Activated CD4-positive, alpha-beta T cell treated with anti-CD3 and anti-CD28 coated beads, Interleukin-2, amount 10 ng/mL, durations not matched to agents 7 days and 5 days (primary cell): ENCODE data around the gene XYLB. TPM values are rescaled to one million over a fixed set of nuclear protein-coding genes. Genes with fewer than 3 reads are reported as not detected.
"Not testable (repeated sequence)": the region's sequence is repeated elsewhere in the genome, so short reads cannot be mapped to it uniquely, and the experiment has no call there.

Experiments used
- CTCF ChIA-PET: fragments of 350-600 bp; sonication (Branson Sonifier 250); formaldehyde crosslinking; loops from one replicate; lab custom pipeline; 2021; ENCODE audit warnings: antibody characterized with exemption; lab: Charles Lee
- POLR2A ChIA-PET: fragments of 350-600 bp; sonication (Branson Sonifier 250); formaldehyde crosslinking; loops from one replicate; lab custom pipeline; 2021; ENCODE audit warnings: antibody characterized with exemption; lab: Charles Lee
- DNase-seq: peaks from one replicate; pipeline ENCODE4 v3.0.0-alpha.2; 2020
- H3K27ac Mint-ChIP-seq: one replicate; pipeline ENCODE4 v1.8.0; 2021; ENCODE audit warnings: mild to moderate bottlenecking, moderate library complexity, mixed read lengths
- H3K27me3 Mint-ChIP-seq: one replicate; pipeline ENCODE4 v1.8.0; 2021; ENCODE audit warnings: mixed read lengths
- H3K36me3 Mint-ChIP-seq: one replicate; pipeline ENCODE4 v1.8.0; 2021; ENCODE audit warnings: low read depth, mixed read lengths
- H3K4me1 Mint-ChIP-seq: one replicate; pipeline ENCODE4 v1.8.0; 2021; ENCODE audit warnings: mixed read lengths
- H3K4me3 Mint-ChIP-seq: one replicate; pipeline ENCODE4 v1.8.0; 2021; ENCODE audit warnings: mild to moderate bottlenecking, moderate library complexity, mixed read lengths
- H3K9me3 Mint-ChIP-seq: one replicate; pipeline ENCODE4 v1.8.0; 2021; ENCODE audit warnings: mixed read lengths
- total RNA-seq, 2 experiments: library from RNA; stranded (reverse); gene quantifications; one replicate each; pipeline ENCODE4 v1.2.3, GENCODE V29; 2021

The XYLB gene
- 1 to 10 TPM; 6.9 to 7.0 TPM for total RNA-seq

GRCh38 chr3:38346587-38347410 lies at the start of gene XYLB:
TSS of gene XYLB (plus strand) at chr3:38346785. CDS start at chr3:38346869, 84 bp downstream.
- ChIA-PET POLR2A (no interaction called here), CTCF (interaction anchor here (0.6 to 3.0 kb wide), 35 partner anchors 8 to 372 kb away, joined by 3 to 28 read pairs (median 4); partner anchors contain the start of genes DLEC1 and EXOG)
- H3K36me3 Mint-ChIP-seq = peaks cover 4% of the 10 kb centered on the region
- H3K27ac Mint-ChIP-seq = peak within 1 kb of the TSS; percentile 83
- H3K4me3 Mint-ChIP-seq = peak within 1 kb of the TSS; percentile 77
- DNase-seq = peak; percentile 83
- no peaks in the 10 kb centered on the region for H3K9me3 Mint-ChIP-seq
- H3K27me3 Mint-ChIP-seq = peaks cover 10% of the 10 kb centered on the region
- peaks cover 10% of the 10 kb centered on the region for H3K4me1 Mint-ChIP-seq

- H3K4me1 Mint-ChIP-seq, H3K4me3 Mint-ChIP-seq, POLR2A ChIA-PET, H3K9me3 Mint-ChIP-seq, DNase-seq, H3K36me3 Mint-ChIP-seq, H3K27ac Mint-ChIP-seq: not testable (repeated sequence)
- H3K27me3 Mint-ChIP-seq = peaks cover 11% of the 10 kb centered on the region
- CTCF ChIA-PET = interaction anchor here (0.7 to 1.5 kb wide), 2 partner anchors 14 to 82 kb away, joined by 3 to 4 read pairs; no protein-coding TSS in a partner anchor
Observed at GRCh38 chr3:38297053-38297452, 49.5 kb upstream of the XYLB start.

GRCh38 chr3:38297537-38297936 lies 49.0 kb upstream of the XYLB start:
- Mint-ChIP-seq H3K4me3 (no peak overlapping the region), H3K9me3 (no peaks in the 10 kb centered on the region), H3K27ac (no peak overlapping the region), H3K27me3 (peaks cover 11% of the 10 kb centered on the region), H3K36me3 (no peaks in the 10 kb centered on the region), H3K4me1 (no peaks in the 10 kb centered on the region)
- ChIA-PET CTCF (interaction anchor here (1.3 kb wide), 1 partner anchor 30 kb away, joined by 3 read pairs; no protein-coding TSS in a partner anchor), POLR2A (no interaction called here)
- no peak for DNase-seq

- POLR2A ChIA-PET = no interaction called here
Observed at GRCh38 chr3:38297947-38298711, 48.5 kb upstream of the XYLB start.

GRCh38 chr3:38306941-38307340 lies 39.6 kb upstream of the XYLB start:
- Mint-ChIP-seq H3K4me1 (no peaks in the 10 kb centered on the region), H3K27me3 (peaks cover 9% of the 10 kb centered on the region), H3K9me3 (no peaks in the 10 kb centered on the region), H3K4me3 (no peak overlapping the region), H3K36me3 (no peaks in the 10 kb centered on the region), H3K27ac (no peak overlapping the region)
- DNase-seq = no peak
- CTCF ChIA-PET = no interaction called here
- POLR2A ChIA-PET = no interaction called here

More at GRCh38 chr3:38297947-38298711, 48.5 kb upstream of the XYLB start:
- Mint-ChIP-seq H3K4me3 (no peak overlapping the region), H3K27ac (no peak overlapping the region), H3K9me3 (no peaks in the 10 kb centered on the region), H3K36me3 (no peaks in the 10 kb centered on the region), H3K27me3 (peaks cover 12% of the 10 kb centered on the region), H3K4me1 (no peaks in the 10 kb centered on the region)
- DNase-seq = no peak
- CTCF ChIA-PET = interaction anchor here (1.0 to 1.3 kb wide), 2 partner anchors 29 to 49 kb away, joined by 3 to 4 read pairs; partner anchors contain the start of gene XYLB

GRCh38 chr3:38307599-38307998 lies 39.0 kb upstream of the XYLB start:
- H3K4me1 Mint-ChIP-seq = no peaks in the 10 kb centered on the region
- H3K9me3 Mint-ChIP-seq = no peaks in the 10 kb centered on the region
- H3K27me3 Mint-ChIP-seq = peaks cover 9% of the 10 kb centered on the region
- POLR2A ChIA-PET = no interaction called here
- CTCF ChIA-PET = no interaction called here
- H3K4me3 Mint-ChIP-seq = no peak overlapping the region
- H3K36me3 Mint-ChIP-seq = no peaks in the 10 kb centered on the region
- H3K27ac Mint-ChIP-seq = no peak overlapping the region
- no peak for DNase-seq

- H3K4me3 Mint-ChIP-seq = no peak overlapping the region
- POLR2A ChIA-PET = no interaction called here
- no peak for DNase-seq
- H3K27me3 Mint-ChIP-seq = peaks cover 7% of the 10 kb centered on the region
- no peak overlapping the region for H3K27ac Mint-ChIP-seq
- H3K4me1 Mint-ChIP-seq = no peaks in the 10 kb centered on the region
- CTCF ChIA-PET = interaction anchor here (1.1 kb wide), 1 partner anchor 28 kb away, joined by 3 read pairs; no protein-coding TSS in a partner anchor
- H3K9me3 Mint-ChIP-seq = no peaks in the 10 kb centered on the region
- no peaks in the 10 kb centered on the region for H3K36me3 Mint-ChIP-seq
Observed at GRCh38 chr3:38308456-38308855, 38.1 kb upstream of the XYLB start.

GRCh38 chr3:38311476-38311875 lies 35.1 kb upstream of the XYLB start:
- H3K27ac Mint-ChIP-seq = no peak overlapping the region
- ChIA-PET CTCF (no interaction called here), POLR2A (no interaction called here)
- H3K9me3 Mint-ChIP-seq = no peaks in the 10 kb centered on the region
- no peak for DNase-seq
- no peaks in the 10 kb centered on the region for H3K36me3 Mint-ChIP-seq
- H3K27me3 Mint-ChIP-seq = peaks cover 7% of the 10 kb centered on the region
- no peaks in the 10 kb centered on the region for H3K4me1 Mint-ChIP-seq
- no peak overlapping the region for H3K4me3 Mint-ChIP-seq

- CTCF ChIA-PET = no interaction called here
- H3K4me3 Mint-ChIP-seq = no peak overlapping the region
- no peak overlapping the region for H3K27ac Mint-ChIP-seq
- H3K9me3 Mint-ChIP-seq = no peaks in the 10 kb centered on the region
- no peaks in the 10 kb centered on the region for H3K36me3 Mint-ChIP-seq
- H3K27me3 Mint-ChIP-seq = peaks cover 7% of the 10 kb centered on the region
- DNase-seq = no peak
- no peaks in the 10 kb centered on the region for H3K4me1 Mint-ChIP-seq
- POLR2A ChIA-PET = interaction anchor here (0.6 kb wide), 1 partner anchor 131 kb away, joined by 3 read pairs; no protein-coding TSS in a partner anchor
Observed at GRCh38 chr3:38311941-38312340, 34.6 kb upstream of the XYLB start.

GRCh38 chr3:38312356-38312755 lies 34.2 kb upstream of the XYLB start:
- POLR2A ChIA-PET = interaction anchor here (0.6 kb wide), 1 partner anchor 132 kb away, joined by 3 read pairs; no protein-coding TSS in a partner anchor
- Mint-ChIP-seq H3K4me3 (no peak overlapping the region), H3K4me1 (no peaks in the 10 kb centered on the region), H3K9me3 (no peaks in the 10 kb centered on the region), H3K27me3 (peaks cover 7% of the 10 kb centered on the region), H3K36me3 (no peaks in the 10 kb centered on the region), H3K27ac (no peak overlapping the region)
- DNase-seq = no peak
- CTCF ChIA-PET = no interaction called here

- H3K4me1 Mint-ChIP-seq = no peaks in the 10 kb centered on the region
- no peak overlapping the region for H3K4me3 Mint-ChIP-seq
- ChIA-PET CTCF (no interaction called here), POLR2A (no interaction called here)
- DNase-seq = no peak
- peaks cover 7% of the 10 kb centered on the region for H3K27me3 Mint-ChIP-seq
- H3K36me3 Mint-ChIP-seq = no peaks in the 10 kb centered on the region
- no peaks in the 10 kb centered on the region for H3K9me3 Mint-ChIP-seq
- no peak overlapping the region for H3K27ac Mint-ChIP-seq
Observed at GRCh38 chr3:38313263-38313662, 33.3 kb upstream of the XYLB start.

- H3K27ac Mint-ChIP-seq = no peak overlapping the region
- H3K4me3 Mint-ChIP-seq = no peak overlapping the region
- H3K27me3 Mint-ChIP-seq = peaks cover 7% of the 10 kb centered on the region
- no peak for DNase-seq
- no peaks in the 10 kb centered on the region for H3K4me1 Mint-ChIP-seq
- no peaks in the 10 kb centered on the region for H3K36me3 Mint-ChIP-seq
- no peaks in the 10 kb centered on the region for H3K9me3 Mint-ChIP-seq
- ChIA-PET POLR2A (no interaction called here), CTCF (no interaction called here)
Observed at GRCh38 chr3:38313695-38314094, 32.9 kb upstream of the XYLB start.
